DMS114 treated with DMSO at 0.1 percent for 48 hours (cell line): ENCODE measurements around the gene CELSR2.
"Not testable (repeated sequence)": the region's sequence is repeated elsewhere in the genome, so short reads cannot be mapped to it uniquely, and the experiment has no call there.

Source experiments
- DNase-seq: peaks from one replicate; lab custom pipeline; 2025; ENCODE audit not compliant: unreplicated experiment; lab: John Stamatoyannopoulos, UW

Gene CELSR2

DNA sequence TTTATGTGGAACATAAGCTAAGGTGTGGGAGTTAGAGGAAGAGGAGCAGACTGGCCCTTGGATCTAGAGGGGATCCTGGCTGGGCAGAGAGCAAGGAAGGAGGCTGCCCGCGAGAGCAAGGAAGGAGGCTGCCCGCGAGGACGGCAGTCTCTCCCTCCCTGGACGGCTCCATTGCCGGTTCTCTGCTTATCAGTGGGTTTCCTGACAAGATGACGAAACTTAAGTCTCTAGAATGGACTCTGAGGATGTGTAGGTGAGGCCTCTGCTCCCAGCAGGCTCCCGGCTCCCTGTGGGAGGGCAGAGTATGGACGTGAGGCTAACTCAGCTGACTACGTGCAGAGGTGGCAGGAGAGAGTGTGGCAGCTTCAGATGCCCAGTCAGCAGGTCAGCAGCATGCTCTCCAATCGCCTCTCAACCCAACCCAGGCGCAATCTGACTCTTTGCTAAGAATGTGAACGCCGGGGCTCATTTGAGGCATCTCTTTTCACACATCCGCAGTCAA lies 51.4 kb downstream of the CELSR2 start:
- no peak for DNase-seq

DNA sequence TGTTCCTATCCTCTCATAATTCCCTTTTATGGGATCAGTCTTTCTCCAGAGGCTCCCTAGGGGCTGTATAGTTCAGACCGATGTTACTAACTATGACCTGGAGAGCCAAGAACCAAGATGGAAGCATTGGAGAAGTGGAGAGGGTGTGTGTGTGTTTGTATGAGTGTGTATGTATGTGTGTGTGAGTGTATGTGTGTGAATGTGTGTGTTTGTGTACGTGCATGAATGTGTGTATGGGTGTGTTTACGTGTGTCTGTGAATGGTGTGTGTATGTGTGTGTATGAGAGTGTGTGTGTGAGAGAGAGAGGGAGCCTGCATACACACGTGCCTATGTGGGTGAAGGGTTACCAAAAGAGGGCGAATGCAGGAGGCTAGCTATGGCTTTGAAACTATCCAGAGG lies 52.5 kb downstream of the CELSR2 start:
- no peak for DNase-seq

DNA sequence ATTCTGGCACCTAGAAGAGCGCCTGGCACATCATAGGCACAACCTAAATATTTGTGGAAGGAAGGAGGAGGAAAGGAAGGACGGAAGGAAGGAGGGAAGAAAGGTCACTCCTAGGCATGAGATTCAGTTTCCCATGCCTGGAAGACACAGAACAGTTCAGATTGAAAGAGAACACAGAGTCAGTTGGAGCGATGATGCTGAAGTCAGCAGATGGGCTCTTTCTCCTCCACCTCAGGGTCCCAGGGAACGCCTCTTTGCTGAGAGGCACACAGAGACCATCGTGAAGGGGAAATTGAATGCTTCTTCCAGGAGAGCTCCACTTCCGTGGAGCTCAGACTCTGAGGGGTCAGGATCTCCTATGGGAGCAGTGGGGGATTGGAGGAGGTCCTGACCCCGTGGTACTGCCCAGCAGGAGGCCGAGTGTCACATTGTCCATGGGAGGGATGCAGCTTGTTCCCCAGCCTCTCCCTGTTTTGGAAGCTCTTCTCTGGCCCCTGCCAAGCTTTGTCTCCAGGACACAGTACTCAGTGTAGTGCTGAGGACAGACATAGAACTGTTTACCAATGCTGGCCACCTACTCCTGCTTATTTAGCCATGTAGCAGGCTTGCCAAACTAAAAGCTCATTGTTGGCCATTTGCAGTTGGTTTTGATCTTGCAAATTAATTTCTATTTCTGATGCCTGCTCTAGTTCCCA lies 55.0 kb downstream of the CELSR2 start:
- no peak for DNase-seq

DNA sequence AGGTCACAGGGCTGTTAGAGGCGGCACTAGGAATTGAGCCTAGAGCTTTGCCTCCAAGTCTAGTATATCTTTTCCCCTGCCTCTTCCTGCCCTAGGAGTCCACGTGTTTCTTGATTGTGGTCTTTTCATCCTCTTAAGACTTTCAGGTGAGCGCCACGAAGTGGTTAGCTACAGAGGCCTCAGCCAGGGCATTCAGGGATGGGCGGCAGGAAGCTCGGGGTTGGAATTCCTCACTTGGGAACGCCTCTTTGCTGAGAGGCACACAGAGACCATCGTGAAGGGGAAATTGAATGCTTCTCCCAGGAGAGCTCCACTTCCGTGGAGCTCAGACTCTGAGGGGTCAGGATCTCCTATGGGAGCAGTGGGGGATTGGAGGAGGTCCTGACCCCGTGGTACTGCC lies 56.7 kb downstream of the CELSR2 start:
- not testable (repeated sequence) for DNase-seq

DNA sequence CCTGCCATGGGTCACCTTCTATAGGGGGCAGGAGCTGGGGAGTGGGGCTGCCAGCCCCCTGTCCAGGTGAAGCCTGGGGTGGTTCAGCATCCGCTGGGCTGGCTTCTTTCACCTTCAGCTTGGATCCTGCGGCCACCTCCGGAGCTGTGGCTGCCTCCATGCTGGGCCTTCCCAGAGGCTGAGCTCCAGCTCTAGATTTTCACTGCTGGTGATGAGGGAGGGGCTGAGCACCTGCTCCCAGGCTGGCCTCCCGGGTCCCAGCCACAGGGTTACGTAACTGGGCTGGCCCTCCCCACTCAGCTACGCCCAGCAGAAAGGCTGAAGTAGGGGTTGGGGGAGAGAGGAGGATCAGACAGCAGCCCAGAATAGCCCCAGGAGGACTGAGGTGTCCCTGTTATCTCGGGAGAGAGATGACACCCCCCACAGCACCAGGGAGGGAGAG lies 57.5 kb downstream of the CELSR2 start, which contains the start of gene MYBPHL:
Gene MYBPHL (minus strand): TSS at position 180 of the 442 bp plus-strand sequence. CDS start 20 bp downstream, at position 160.
- DNase-seq, result no peak

DNA sequence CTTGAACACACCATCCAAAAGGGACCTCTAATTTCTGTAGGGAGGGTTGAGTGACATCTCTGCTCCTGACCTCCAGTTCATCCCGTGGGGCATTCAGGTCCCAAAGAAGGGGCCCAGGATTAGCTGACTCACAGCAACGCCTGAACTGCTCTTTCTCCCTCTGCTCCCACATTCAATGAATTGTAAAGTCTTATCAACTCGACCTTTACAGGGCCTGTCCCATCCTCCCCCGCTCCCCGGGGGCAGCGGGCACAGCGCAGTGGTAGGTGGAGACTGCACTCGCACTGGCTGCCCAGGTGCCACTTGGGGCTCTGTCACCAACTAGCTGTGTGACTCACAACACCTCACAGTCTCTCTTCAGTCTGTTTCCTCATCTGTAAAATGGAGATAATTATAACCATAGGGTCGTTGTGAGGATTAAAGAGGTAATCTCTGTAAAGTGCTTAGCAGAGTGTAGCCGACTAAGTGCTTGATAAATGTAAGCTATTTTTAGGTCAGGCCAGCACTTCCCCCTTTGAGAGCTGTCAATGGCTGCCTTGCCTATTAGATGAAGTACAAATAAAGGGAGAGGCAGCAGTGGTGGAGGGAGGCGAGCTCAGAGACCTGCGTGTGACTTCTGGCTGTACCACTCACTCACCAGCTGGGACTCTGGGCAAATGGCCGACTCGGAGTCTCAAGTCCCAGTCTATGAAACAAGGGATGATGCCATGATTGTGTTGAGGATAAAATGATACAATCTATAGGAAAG lies 58.1 kb downstream of the CELSR2 start:
- DNase-seq, result no peak

DNA sequence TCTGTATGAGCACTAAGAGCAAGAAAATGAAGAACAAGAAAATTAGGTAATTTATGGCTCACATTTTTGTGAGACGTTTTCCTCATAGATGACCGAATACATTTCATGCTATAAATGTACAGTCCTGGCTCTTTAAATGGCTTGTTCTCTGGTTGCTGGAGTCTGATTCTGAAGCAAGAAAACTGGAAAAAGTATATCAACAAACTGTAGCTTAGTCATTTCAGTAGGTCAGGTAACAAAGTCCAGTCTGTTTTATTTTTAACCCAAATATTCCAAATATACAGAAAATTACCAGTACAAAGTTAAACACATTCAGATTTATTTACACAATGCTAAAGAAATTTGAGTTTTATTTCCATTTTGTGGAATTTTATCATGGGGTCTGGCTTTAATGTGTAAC lies 60.0 kb downstream of the CELSR2 start:
- no peak for DNase-seq

DNA sequence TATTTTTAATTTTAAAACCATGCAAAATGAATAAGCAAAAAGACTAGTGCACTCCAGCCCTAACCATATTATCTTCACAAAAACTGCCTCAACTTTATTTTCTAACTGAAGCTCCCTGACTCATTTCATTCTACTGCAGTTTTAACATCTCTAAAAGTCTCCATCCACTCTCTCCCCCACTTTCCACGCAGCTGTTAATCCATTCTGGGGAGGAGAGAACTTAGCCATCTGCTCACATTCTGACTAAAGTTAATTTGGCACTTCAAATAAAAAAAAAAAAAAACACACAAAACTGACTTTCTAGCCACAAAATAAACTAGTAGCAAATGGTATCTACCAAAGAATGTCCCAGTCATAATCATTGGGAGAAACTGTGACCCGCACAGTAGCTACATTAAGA lies 62.9 kb downstream of the CELSR2 start:
- DNase-seq, result no peak

DNA sequence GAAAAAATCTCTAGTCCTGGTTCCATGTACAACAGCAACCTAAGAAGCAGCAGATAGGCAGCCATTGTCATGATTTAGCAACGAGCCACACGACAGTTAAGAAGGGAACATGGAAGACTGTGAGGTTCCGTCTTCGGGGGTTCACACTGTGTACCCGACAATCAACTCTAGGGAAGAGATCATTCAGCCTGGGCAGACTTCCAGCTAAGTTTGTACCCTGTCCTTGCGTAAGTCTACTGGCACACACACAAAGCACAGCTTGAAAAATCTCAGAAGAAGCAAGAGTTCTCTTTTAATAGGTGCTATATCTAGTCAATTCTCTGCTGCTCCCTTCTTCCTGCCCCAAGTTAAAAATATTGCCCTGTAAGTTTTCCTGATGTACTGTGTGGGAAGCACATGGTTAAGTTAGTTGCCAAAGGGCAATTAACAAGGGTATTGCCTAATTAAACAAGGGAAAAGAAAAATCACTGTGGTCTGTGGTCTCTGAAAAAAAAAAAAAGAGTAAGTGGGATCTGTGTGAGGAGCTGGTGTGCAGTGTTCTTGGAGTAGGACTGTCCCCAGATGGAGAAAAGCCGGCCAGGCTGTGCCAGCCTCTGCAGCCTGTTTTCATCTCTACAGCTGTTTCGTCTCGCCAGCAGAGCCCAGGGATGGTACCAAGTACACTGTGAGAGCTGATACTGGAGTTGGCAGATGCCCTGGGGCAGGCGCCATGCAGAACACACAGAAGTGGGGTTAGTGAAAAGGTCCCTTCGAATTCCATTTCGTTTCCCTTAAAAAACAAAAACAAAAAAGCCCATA lies 63.8 kb downstream of the CELSR2 start:
- no peak for DNase-seq

DNA sequence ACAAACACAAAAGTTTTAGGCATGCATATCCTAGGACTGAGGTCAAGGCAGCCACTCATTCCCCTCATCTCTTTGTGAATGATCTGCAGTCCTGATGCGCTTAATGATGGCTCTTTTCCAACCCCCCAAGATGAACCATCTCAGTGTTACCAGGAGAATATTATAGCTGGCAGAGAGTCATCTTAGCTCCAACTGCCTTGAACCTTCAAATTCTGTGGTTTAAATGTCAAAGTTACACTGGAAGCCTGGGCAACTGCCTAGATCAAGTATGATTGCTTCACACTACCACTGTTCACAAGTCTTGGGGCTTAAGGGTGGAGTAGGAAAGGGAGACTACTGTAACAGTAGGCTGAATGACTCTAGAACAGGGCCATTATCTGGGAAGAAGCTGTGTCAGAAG lies 65.5 kb downstream of the CELSR2 start:
- no peak for DNase-seq

DNA sequence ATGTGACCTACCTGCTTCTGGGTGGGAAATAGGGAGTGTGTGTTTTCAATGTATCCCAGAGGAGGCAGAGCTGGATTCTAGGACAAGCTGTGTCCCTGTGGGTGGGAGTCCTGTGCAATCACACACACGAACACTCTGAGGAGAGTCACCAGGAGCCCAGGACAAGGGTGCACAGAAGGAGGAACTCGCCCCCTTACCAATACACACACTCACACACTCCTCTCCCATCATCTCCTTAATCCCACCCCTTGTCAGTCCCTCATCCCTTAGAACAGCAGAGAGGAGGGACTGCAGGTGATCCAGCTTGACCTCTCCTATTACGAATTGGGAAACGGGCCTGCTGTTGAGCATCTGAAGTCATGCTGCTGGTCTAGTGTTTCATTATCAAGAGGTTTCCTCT lies 65.9 kb downstream of the CELSR2 start:
- no peak for DNase-seq

DNA sequence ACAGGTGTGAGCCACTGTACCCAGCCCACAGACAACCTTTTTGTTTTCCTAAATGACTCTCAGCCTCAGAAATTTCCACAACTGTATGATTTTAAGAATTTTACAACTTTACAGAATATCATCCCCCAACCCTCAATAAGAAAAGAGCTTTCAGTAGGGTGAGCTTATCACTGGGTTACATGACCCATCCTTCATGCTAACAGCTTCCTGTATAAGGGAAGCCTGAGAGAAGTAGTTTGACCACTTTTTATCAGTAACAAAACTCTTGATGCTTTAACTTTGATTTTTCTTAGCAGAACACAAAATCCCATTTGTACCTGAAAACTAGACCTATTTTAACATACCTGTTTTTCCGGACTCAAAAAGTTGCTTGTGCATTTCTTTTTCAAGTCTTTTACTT lies 67.2 kb downstream of the CELSR2 start:
- no peak for DNase-seq

DNA sequence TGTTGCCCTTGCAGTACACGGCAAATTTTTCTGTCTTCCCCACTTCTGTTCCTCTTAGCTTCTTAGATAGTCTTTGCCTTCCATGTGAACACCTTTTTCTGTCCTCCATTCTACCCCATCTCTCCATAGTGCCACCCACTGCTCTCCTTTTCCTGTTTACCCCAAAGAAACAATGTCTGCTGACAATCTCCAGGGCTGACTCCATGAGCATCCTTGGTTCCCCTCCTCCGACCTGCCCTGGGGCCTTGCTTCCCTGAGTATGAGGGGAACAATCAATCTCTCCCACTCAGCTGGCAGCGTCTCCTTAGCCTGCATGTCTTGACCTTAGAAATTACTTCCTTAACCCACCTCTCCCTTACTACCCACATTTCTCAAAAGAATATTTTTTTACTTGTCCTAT lies 69.8 kb downstream of the CELSR2 start:
- no peak for DNase-seq

DNA sequence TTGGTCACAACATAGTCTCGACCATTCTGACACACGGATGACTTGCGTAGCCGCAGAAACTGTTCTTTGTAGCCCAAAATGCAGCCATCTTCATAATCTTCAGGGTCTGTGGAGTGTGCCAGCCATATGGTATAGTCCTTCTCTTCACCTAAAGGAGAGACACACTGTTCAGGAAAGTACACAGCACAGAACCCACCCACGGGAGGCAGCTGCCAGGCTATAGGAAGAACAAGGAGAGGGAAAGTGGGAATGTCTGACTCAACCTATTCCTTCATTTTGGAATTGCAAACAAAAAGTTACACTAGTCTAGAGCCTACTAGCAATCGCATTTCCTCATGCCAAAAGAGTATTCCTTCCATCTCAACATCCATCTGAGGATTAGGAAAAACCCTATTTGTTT lies 73.6 kb downstream of the CELSR2 start:
- DNase-seq, result no peak
